G401 (cell line): ENCODE results near the gene TMEM62. TPM values are rescaled to one million over a fixed set of nuclear protein-coding genes. Genes with fewer than 3 reads are reported as not detected.
A peak's percentile ranks its signal among the peaks of the same experiment; 100 is the strongest.
"Not testable (repeated sequence)": the region's sequence is repeated elsewhere in the genome, so short reads cannot be mapped to it uniquely, and the experiment has no call there.

Experiments used
- DNase-seq: peaks from one replicate; pipeline ENCODE4 v3.0.0-alpha.2; 2015; ENCODE audit warnings: low spot score
- in situ Hi-C: cut with HindIII; loops from 2 replicates; pipeline ENCODE4 v1.10.0; 2016; ENCODE audit warnings: low sequenced_read_pairs, mixed read lengths
- total RNA-seq: library from RNA; depleted of rRNA; stranded (reverse); fragments of >200 nt; shearing (Covaris generic); gene quantifications from 2 replicates; pipeline ENCODE4 v1.2.3, GENCODE V29; 2014

TMEM62 gene
- total RNA-seq, 1 experiment from 2014 or later = 22.0 TPM

DNA sequence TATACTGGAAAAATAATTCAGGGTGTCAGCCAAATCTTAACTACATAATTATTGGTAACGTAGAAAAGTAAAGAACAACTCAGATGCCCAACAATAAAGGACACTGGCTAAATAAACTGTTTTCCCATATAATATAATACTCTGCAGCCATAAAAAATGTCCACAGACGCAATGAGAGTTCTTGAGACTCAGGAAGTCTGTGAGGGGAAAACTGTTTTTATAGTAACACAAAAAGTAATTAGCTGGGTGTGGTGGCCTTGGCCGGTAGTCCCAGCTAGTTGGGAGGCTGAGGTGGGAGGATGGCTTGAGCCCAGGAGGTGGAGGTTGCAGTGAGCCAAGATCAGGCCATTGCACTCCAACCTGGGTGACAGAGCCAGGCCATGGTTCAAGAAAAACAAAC is 22.0 kb upstream of the TMEM62 start:
- in situ Hi-C loops = no loop called here
- no peak for DNase-seq

DNA sequence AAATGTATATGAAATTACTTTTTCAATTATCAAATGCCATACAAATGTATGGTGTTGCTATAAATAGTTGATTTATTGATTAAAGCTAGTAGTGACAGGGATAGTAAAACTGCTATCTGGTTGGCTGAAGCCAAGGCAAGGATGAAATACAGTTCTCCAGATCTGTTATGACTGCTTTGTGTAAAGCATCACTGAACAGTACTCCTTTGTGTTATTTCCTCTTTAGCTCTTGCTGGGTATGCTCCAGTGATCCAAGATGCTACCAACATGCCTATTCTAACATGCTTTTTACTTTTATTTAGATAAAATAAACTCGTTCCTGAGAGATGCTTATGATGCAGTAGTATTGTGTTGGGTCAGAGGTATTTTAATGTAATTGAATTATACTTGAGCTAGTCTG is 15.1 kb upstream of the TMEM62 start:
- no peak for DNase-seq
- in situ Hi-C loops = no loop called here

DNA sequence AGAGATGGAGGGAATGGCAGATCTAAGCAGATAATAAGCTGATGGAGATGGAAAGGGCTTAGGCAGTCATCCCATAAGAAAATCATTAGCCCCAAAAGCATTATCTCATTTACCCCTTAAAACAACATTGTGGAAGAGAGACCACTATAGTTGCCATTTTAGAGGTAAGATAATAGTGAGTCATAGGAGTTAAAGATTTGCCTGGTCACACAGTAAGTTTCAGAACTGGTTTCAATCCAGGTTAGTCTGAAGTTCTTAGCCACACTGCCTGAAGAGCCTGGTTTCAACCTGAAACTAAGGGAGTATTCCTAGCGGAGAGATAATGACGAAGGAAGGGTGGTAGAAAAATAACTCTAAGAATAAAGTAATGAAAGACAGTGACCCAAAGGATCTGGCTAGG is 14.6 kb upstream of the TMEM62 start:
- no peak for DNase-seq
- in situ Hi-C loops = no loop called here

DNA sequence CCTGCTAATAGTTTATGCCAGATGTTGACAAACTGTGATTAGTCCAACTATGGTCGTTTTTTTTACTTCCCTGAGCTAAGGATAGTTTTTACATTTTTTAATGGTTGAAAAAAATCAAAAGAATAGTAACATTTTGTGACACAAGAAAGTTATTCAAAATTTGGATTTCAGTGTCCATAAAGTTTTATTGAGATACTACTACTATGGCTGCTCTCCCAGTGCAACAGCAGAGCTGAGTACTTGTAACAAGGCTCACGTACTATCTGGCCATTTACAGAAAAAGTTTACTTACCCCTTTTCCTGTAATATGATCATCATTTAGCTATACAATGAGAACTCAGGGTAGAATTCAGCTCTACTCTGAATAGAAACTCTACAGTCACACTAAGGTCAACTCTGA is 11.5 kb upstream of the TMEM62 start:
- DNase-seq = no peak
- in situ Hi-C loops = no loop called here

DNA sequence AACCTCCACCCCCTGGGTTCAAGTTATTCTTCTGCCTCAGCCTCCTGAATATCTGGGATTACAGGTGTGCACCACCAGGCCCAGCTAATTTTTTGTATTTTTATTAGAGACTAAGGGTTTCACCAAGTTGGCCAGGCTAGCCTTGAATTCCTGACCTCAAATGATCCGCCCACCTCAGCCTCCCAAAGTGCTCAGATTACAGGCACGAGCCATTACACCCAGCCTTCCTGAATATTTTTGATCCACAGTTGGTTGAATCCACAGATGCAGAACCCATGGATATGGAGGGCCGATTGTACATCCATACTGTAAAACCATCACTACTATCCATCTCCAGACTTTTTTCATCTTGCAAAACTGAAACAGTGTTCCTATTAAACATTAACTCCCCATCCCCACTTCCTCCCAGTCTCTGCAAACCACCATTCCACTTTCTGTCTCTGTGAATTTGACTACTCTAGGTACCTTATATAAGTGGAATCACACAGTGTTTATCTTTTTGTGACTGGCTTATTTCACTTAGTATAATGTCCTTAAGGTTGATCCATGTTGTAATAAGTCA is 8.2 kb upstream of the TMEM62 start:
- in situ Hi-C loops = no loop called here
- DNase-seq = no peak

DNA sequence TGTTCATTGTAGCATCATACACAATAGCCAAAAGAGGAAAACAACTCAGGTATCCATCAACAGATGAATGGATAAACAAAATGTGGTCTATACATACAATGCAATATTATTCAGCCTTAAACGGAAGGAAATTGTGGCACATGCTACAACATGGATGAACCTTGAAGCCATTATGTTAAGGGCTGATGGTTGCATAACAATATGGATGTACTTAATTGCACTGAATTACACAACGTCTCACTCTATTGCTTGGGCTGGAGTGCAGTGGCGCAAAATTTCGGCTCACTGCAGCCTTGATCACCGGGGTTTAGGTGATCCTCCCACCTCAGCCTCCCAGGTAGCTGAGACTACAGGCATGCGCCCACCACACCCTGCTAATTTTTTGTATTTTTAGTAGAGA is 7.0 kb upstream of the TMEM62 start:
- in situ Hi-C loops = no loop called here
- DNase-seq = no peak

DNA sequence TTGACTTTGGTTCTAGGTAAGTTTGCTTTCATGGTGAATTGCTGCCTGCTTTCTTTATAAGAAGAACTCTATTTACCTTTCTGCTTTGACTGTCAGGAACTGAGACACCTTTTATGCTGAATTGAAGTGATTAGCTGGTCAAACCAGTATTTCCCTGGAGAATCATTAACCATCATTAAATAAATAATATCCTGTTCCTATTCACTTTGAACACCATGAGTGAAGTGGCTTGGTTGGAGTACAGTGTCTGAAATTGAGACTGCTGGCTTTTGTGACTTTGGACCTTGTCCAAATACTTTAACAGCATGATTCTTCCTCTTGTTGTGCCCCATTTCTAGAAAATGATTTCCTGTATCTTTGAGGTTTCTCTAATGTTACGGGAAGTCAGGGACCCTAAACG is 5.6 kb upstream of the TMEM62 start:
- no peak for DNase-seq
- in situ Hi-C loops = no loop called here

DNA sequence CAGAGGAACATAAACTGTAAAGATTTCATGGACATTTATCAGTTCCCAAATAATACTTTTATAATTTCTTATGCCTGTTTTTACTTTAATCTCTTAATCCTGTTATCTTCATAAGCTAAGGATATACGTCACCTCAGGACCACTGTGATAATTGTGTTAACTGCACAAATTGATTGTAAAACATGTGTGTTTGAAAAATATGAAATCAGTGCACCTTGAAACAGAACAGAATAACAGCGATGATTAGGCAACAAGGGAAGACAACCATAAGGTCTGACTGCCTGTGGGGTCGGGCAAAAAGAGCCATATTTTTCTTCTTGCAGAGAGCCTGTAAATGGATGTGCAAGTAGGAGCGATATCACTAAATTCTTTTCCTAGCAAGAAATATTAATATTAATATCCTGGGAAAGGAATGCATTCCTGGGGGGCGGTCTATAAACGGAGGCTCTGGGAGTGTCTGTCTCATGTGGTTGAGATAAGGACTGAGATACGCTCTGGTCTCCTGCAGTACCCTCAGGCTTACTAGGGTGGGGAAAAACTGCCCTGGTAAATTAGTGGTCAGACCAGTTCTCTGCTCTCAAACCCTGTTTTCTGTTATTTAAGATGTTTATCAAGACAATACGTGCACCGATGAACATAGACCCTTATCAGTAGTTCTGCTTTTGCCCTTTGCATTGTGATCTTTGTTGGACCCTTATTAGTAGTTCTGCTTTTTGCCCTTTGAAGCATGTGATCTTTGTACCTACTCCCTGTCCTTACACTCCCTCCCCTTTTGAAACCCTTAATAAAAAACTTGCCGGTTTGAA is 5.0 kb upstream of the TMEM62 start:
- DNase-seq, in situ Hi-C loops: not testable (repeated sequence)

DNA sequence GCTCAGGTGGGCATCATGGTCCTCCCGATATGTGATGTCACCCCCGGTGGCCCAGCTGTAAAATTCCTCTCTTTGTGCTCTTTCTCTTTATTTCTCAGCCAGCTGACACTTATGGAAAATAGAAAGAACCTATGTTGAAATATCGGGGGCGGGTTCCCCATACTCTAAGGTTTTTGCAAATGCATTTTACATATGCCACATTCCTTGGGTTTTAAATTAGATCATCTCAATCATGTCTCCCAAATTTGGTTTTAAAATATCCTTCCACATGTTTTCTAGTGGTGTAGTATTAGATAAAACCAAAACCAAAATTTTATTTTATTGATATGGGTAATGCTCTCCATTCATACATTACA is 4.4 kb upstream of the TMEM62 start:
- in situ Hi-C loops = no loop called here
- no peak for DNase-seq

DNA sequence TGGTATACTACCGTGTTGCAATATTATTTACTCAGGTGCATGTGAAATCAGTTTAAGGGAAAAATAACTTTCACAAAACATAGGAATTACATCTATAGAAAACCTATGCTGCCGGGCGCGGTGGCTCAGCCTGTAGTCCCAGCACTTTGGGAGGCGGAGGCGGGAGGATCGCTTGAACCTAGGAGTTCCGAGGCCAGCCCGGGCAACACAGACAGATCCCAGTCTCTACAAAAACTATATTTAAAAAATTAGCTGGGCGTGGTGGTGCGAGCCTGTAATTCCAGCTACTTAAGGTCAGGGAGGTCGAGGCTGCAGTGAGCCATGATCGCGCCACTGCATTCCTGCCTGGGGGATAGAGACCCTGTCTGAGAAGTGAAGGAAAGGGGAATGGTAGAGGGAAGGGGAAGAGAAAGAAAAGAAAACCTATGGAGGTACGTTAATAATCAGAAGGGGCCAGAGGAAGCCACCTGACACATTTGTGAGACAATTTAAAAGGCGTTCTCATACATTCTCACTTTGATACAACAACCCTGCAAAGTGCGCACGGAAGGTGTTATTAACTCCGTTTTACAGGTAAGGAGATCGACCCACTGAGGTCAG is 456 bp upstream of the TMEM62 start:
- no peak for DNase-seq
- in situ Hi-C loops = no loop called here

DNA sequence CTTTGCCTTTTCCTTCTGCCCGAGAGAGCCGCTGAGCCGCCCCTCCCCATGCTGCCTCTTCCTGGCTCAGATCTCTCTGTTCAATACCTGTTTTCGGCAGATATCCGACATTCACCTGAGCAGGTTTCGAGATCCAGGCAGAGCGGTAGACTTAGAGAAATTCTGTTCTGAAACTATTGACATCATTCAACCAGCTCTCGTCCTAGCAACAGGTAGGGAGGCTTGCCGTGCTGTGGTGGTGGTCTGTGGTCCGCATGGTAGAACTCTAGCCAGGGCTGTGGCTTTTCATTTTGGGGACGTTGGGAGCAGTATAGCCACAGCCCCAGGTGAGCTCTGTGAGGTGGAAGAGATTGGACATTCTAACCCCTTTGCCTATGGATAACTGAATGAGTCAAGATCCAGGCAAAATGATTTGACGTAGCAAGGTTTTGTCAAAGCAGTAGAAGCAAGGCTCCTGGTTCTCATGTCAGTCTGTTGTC is 810 bp downstream of the TMEM62 start:
- in situ Hi-C loops = no loop called here
- DNase-seq = peak; percentile 57

DNA sequence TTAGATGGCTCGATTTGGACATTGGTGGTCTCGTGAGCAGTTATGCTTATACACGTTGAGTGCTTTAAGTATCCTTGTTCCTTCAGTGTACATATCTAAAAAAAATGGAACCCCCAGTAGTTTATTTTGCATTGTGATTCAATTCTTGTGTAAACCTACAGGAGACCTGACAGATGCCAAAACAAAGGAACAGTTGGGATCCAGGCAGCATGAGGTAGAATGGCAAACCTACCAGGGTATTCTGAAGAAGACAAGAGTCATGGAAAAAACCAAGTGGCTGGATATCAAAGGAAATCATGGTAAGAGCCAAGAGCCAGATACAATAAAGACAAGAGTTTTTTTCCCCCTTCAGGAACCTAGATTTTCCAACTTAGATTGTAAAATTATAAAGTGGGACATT is 2.0 kb downstream of the TMEM62 start:
- DNase-seq = peak; percentile 83
- in situ Hi-C loops = no loop called here

DNA sequence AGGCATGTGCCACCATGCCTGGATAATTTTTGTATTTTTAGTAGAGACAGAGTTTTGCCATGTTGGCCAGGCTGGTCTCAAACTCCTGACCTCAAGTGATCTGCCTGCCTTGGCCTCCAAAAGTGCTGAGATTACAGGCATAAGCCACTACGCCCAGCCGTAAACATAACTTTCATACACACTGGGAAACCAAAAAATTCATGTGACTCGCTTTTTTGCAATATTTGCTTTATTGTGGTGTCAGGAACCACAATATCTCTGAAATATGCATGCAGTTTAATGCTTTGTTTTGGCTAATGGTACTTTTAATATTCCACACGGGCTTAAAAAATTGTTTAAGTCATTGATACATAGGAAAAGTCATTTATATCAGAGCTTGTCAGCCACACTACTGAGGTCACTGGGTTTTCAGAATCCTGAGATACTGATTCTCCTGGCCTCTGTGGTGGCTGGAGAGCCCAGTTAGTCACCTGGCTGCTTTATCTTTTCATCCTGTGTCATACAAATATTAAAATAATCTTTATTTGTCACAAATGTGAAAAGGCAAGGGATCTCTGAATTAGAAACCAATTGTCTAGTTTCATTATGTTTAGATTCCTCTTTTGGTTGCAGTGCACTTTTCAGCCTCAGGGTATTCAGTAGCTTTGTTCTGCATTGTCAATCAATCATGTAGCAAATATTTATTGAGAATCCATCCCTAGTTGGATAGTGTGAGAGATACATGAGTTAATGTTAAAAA is 10.0 kb downstream of the TMEM62 start:
- in situ Hi-C loops = no loop called here
- no peak for DNase-seq

DNA sequence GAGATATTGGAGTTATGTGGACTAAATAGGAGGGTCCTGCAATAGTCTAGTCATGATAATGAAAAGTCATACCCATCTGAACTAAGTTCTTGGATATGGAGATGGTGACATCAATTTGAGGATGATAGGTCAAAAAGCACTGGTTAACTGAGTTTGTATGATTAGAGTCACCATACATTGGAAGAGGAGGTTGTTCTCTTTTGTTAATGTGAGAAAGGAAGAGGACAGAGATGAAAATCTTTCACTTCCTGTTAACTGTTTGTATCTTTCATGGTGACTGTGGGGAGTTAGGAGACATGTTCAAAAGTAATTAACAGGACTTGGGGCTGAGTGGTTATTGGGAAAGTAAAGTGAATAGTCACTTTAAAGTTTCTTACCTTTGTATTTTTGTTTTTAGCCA is 11.1 kb downstream of the TMEM62 start:
- in situ Hi-C loops = no loop called here
- no peak for DNase-seq

DNA sequence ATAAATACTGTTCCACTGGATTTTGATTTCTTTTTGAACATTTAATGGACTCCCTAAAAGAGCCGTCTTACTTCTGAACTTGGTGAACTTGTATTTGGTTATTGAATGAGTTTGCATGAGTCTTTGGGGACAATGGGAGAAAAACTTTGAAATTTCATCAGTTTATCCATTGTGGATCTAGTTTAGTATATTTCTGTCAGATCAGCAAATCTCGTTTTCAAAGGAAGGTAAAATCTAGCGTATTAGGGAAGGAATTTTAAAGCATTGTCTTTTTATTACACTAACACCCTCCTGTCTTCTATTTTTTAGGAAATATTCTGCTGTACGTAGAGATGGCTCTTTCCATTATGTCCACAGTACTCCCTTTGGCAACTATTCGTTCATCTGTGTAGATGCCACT is 12.8 kb downstream of the TMEM62 start:
- in situ Hi-C loops = no loop called here
- DNase-seq = no peak

DNA sequence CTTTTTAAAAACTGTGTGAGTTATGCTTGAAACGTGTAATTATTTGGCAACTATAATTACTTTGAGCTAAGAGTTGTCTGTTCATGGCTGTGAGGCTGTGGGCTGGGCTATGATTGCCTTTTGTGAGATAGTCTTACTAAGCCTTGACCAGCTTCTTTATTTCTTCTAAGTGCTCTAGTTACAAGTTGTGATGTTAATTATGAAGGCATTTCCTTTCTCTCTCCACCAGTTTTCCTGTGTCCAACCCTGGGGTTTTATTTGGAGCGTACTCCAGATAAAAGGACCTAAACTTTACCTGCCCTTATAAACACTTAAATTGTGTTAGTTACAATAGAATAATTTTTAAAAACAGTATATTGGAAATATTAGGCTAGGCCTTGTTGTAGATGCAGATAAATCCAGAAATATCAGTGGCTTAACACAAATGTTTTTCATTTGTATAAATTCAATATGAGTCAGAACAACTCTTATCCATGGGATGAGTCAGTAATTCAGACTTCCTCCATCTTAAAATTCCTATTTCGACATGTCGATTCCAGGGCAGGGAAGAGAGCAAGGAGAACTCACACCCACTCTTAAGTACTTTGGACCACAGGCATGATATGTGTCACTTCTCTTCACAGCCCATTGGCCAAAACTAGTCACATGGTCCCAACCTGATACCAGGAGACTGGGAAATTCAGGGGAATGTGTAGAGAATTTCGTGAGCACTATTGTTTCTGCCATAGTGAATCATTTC is 17.0 kb downstream of the TMEM62 start:
- in situ Hi-C loops = no loop called here
- no peak for DNase-seq

DNA sequence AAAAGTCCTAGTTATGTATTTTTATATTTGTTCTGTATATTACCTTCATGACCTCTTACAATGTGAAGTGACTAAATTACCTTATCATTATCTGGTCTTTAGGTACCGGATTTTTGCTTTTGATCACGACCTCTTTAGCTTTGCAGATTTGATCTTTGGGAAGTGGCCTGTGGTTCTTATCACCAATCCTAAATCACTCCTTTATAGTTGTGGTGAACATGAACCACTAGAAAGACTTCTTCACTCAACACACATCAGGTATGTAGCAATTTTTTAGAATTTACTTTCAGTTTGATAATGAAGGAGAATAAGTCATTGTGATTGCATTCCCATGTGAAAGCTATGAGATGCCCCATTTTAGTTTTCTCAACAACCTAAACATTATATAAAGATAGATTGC is 18.3 kb downstream of the TMEM62 start:
- no peak for DNase-seq
- in situ Hi-C loops = no loop called here

DNA sequence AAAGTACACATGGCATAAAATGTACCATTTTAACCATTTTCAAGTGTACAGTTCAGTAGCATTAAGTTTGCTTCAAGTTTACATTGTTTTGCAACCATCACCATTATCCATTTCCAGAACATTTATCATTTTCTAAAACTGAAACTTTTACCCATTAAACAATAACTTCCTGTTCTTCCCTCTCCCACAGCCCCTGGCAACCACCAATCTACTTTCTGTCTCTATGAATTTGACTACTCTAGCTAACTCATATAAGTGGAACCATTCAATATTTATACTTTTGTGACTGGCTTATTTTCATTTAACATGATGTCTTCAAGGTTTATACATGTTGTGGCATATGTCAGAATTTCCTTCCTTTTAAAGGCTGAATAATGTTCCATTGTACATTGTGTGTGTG is 19.9 kb downstream of the TMEM62 start:
- in situ Hi-C loops = no loop called here

DNA sequence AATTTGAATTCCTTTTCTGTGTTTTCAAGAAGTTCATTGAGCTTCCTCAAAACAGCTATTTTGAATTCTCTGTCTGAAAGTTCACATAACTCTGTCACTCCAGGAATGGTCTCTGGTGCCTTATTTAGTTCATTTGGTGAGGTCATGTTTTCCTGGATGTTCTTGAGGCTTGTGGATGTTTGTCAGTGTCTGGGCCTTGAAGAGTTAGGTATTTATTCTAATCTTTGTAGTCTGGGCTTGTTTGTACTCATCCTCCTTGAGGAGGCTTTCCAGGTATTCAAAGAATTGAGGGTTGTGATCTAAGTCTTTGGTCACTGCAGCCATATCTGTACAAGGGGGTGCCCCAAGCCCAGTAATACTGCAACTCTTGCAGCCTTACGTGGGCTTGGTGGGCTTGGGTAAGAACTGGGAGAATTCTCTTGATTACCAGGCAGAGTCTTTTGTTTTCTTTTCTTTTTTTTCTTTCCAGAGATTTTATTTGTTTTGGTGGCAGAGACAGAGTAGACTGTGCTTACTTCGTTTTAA is 32.5 kb downstream of the TMEM62 start:
- in situ Hi-C loops = no loop called here
- no peak for DNase-seq

More for the DNA sequence above, 19.9 kb downstream of the TMEM62 start:
- no peak for DNase-seq
